Endometrial microvascular endothelial cells (primary cell): ENCODE data around the gene IFNL1. TPM values are rescaled to one million over a fixed set of nuclear protein-coding genes. Genes with fewer than 3 reads are reported as not detected.
"Not testable (repeated sequence)": the region's sequence is repeated elsewhere in the genome, so short reads cannot be mapped to it uniquely, and the experiment has no call there.

Experiments
- in situ Hi-C: cut with HindIII; loops from 2 replicates; pipeline ENCODE4 v1.10.0; 2017; ENCODE audit warnings: low sequenced_read_pairs, low pct_unique_long_range_greater_than_20kb; ENCODE audit errors: inconsistent ontology term
- total RNA-seq: library from RNA; depleted of rRNA; stranded (reverse); fragments of >200 nt; gene quantifications from one replicate; pipeline ENCODE4 v1.2.3, GENCODE V29; 2015; ENCODE audit errors: inconsistent ontology term

IFNL1 gene
- not detected for total RNA-seq

- in situ Hi-C loops = no loop called here
Measured at GRCh38 chr19:39296055-39296645, at the start of gene IFNL1. IFNL1 (plus strand) TSS chr19:39296407; CDS start chr19:39296422, 15 bp downstream.

DNA sequence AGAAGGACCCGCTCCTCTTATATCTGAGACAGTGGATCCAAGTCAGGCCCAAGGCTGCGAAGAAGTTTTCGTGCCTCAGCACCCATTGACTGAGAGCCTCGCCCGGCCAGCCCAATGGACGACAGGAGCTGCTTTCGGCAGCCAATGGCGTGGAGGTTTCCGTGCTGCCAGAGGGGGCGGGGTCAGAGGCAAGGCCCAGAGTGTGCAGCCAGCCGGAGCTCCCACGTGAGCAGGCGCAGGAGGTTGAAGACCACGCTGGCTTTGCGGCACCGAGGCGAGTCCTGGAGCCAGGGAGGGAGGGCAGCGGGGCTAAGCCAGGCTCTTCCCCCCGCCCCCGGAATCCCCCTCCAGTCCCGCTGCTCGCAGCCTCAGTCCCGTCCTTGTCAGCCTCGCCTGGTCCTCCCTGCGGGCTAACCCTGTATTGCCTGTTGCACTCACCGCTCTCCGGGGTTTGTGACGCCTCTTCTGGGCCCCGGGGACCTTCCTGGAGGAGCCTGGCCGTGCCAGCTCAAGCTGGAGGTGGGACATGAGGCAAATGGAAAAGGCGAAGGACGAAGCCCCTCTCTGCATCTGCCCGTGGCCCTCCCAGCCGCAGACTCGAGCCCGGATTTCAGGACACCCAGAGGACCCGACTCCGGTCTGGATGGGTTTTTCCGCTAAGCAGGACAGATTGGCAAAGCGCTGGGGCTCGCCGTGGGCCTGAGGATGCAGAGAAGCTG is 49.1 kb upstream of the IFNL1 start:
- in situ Hi-C loops = no loop called here

DNA sequence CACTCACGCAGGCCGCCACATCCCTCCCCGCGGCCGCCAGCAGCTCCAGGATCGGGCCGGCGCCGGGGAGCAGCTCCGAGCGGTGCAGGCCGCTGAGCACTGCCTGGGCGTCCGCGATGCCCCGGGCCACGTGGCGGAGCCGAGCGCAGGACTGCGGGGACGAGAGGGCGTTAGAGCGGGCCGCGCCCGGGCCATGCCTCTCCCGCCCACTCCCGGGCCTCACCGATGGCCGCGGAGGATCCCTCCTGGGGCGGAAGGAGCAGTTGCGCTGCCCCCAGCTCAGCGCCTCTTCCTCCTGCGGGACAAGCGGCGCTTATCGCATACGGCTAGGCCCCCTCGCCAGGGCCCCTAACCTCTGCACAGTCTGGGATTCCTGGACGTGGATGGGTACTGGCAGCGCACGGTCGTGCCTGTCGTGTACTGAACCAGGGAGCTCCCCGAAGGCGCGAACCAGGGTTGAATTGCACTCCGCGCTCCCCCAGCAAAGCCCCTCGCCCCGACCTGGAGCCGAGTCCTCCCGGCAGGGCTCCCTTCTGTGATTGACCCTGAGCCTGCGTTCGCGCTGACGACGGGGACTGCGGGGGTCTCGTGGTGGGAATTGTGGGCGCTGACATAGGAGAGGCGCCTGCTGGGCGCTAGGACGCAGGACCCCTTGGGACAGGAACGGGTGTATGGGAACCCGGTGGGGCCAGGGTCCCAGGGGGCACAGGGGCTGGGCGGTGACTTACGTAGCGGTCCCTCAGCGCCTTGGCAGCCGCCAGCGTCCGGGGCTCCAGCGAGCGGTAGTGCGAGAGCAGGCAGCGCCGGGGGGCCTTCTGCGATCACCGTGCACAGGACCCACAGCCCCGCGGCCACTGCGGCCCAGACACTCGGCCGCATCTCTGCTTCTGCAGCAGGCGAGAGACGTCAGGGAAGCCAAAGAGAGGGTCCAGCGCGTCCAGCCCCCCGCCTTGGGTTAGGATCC is 48.2 kb upstream of the IFNL1 start:
- in situ Hi-C loops = no loop called here

GRCh38 chr19:39248806-39249205 is 47.4 kb upstream of the IFNL1 start, which contains the start of gene IFNL4:
IFNL4 (minus strand) TSS chr19:39248856.
- in situ Hi-C loops = no loop called here

DNA sequence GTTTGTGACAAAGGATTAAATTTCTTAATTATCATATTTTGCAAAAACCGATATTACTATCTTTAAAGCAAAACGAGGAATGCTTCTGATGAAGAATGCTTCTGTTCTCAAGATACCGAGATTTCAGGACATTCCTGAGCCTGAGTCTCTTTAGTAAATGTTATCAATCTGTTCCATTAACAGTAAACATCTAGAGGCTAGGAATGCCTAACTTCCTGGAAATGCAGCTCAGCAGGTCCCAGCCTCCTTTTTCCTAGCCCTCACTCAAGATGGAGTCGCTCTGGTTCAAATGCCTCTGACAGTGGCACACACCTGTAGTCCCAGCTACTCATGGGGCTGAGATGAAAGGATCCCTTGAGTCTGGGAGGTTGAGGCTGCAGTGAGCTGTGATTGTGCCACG is 45.1 kb upstream of the IFNL1 start:
- in situ Hi-C loops = no loop called here

GRCh38 chr19:39251846-39252245 is 44.4 kb upstream of the IFNL1 start:
- in situ Hi-C loops = no loop called here

DNA sequence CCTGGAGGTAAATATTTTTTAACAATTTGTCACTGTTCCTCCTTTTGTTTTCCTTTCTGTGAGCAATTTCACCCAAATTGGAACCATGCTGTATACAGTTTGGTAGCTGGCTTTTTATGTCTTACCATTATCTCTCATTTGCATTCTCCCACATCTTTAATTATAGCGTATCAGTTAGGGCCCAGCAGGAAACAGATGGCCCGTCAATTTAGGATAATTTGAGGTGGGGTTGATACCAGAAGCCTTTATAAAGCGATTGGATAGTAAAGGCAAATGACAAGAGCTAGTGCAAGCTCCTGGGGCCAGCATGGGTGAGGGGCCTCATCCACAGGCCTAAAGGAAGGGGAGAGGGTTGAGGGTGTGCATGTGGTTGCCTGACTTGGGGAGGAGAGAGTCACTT is 43.7 kb upstream of the IFNL1 start:
- in situ Hi-C loops = no loop called here

- in situ Hi-C loops = no loop called here
Measured at GRCh38 chr19:39253374-39254149, 42.6 kb upstream of the IFNL1 start.

DNA sequence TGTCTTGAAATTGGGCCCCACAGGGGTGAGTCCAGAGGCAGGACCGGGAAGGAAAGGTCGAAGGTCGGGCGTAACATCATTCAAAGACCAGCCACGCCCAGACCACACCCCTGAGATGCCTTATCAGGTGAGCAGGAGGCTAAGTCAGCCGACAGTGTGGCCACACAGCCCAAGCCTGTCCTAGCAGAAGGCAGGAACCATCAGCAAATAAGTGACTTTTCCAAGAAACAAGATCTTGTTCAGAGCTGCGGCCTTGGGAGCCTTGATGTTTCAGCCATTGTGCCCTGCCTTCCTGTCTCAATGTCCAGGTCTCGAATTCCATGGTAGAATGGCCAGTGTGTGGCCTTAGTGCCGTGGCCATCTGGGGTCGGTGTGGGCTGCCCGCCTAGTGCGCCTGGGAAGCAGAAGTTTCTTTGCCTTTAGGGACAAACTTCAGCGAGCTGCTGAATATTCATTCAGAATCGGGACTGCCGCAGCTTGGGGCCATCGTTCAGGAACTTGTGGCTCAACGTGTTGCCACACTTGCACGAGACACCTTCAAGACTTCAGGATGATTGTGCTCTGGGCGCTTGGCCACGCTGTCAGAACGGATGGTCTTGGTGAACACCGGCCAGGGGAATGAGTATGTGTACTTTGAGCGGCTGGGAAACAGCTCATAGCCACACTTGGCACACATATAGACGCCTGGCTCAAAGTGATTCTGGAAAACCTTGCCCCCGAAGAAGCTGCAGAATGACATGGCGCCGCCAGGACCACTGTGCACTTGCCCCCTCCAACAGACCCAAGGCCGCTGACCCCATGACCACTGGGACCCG is 41.5 kb upstream of the IFNL1 start:
- in situ Hi-C loops = no loop called here

DNA sequence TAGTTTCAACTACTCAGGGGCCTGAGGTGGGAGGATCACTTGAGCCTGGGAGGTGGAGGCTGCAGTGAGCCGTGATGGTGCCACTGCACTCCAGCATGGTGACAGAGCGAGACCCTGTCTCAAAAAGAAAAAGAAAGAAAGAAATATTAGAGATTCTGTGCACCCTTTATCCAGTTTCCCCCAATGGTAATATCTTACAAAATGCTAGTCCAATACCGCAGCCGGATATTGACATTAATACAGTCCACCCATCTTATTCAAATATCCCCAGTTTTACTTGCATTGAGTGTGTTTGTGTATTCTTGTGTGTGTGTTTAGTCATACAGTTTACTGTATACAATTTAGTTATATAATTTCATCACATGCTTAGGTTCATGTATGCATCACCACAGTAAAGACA is 39.0 kb upstream of the IFNL1 start:
- in situ Hi-C loops = no loop called here

GRCh38 chr19:39261704-39262103 is 34.5 kb upstream of the IFNL1 start:
- in situ Hi-C loops = no loop called here

DNA sequence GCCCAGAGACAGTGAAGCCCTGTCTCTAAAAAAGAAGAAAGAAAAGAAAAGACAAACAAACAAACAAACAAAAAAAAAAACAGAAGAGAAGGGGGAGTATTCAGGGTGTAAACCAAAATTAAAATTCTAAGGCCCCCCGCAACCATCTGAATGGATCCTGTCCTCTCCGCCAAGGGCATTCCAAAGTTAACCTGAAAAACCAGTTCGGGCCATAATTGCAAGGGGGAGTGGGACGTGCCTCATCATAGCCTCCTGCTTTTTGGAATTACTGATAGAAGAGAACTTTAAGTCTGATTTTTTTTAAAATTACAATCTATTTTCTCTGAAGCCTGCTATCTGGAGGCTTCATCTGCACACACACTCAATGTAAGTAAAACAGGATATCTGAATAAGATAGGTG is 33.7 kb upstream of the IFNL1 start:
- in situ Hi-C loops = no loop called here

- in situ Hi-C loops = no loop called here
Measured at GRCh38 chr19:39263912-39264305, 32.3 kb upstream of the IFNL1 start.

DNA sequence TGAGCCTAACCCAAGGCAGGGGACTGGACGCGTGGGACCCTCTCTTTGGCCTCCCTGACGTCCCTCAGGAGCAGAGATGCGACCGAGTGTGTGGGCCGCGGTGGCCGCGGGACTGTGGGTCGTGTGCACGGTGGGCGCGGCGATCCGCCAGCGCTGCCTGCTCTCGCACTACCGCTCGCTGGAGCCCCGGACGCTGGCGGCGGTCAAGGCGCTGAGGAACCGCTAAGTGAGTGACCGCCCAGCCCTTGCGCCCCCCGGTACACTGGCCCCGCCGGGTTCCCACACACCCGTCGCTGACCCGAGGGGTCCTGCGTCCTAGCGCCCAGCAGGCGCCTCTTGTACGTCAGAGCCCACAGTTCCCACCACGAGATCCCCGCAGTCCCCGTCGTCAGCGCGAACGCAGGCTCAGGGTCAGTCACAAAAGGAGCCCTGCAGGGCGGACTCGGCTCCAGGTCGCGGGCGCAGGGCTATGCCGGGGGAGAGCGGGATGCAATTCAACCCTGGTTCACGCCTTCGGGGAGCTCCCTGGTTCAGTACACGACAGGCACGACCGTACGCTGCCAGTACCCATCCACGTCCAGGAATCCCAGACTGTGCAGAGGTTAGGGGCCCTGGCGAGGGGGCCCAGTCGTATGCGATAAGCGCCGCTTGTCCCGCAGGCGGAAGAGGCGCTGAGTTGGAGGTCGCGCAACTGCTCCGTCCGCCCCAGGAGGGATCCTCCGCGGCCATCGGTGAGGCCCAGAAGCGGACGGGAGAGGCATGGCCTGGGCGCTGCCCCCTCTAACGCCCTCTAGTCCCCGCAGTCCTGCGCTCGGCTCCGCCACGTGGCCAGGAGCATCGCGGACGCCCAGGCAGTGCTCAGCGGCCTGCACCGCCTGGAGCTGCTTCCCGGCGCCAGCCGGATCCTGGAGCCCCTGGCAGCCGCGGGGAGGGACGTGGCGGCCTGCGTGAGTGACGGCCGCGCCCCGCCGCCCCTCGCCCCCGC is 31.6 kb upstream of the IFNL1 start:
- in situ Hi-C loops = no loop called here

DNA sequence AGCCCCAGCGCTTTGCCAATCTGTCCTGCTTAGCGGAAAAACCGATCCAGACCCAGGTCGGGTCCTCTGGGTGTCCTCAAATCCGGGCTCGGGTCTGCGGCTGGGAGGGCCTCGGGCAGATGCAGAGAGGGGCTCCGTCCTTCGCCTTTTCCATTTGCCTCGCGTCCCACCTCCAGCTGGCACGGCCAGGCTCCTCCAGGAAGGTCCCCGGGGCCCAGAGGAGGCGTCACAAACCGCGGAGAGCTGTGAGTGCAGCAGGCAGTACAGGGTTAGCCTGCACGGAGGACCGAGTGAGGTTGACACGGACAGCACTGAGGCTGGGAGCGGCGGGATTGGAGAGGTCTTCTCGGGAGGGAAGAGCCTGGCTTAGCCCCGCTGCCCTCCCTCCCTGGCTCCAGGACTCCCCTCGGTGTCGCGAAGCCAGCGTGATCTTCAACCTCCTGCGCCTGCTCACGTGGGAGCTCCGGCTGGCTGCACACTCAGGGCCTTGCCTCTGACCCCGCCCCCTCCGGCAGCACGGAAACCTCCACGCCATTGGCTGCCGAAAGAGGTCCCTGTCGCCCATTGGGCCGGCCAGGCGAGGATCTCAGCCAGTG is 30.8 kb upstream of the IFNL1 start:
- in situ Hi-C loops = no loop called here

DNA sequence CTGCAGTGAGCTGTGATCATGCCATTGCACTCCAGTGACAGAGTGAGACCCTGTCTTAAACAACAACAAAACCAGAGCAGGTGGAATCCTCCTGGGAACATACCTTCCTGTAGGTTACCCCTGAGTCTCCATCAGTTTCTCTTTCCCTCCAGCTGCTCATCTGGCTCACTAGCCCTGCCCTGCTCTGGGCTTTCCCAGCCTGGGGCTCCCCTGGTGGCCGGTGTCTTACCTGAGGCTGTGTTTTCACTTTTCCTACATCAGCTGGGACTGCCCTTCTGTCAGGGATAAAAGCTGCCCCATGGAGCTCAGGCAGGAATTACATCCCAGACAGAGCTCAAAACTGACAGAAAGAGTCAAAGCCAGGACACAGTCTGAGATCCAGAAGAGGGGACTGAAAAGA is 28.1 kb upstream of the IFNL1 start, which contains the start of gene IFNL2:
IFNL2 (plus strand) TSS at position 312 of the 400 bp plus-strand sequence. CDS start 173 bp downstream, outside the sequence.
- in situ Hi-C loops = not testable (repeated sequence)
